LNCaP clone FGC (cell line): ENCODE measurements around the gene SIPA1L3.

Experiments
- DNase-seq: peaks from one replicate; pipeline ENCODE4 v3.0.0-alpha.2; 2011; ENCODE audit warnings: low read depth
- H3K4me3 ChIP-seq: 2 replicates; pipeline ENCODE4 v1.5.1; 2011; ENCODE audit warnings: mild to moderate bottlenecking, low read depth, low read length, control low read depth
- TF ChIP-seq, protein P1 (sequence below): IDR thresholded peaks from 2 replicates; pipeline ENCODE4 v1.5.1; 2012; ENCODE audit warnings: mild to moderate bottlenecking; ENCODE audit not compliant: control insufficient read depth, insufficient read depth; ENCODE audit errors: extremely low read depth

Gene SIPA1L3

DNA sequence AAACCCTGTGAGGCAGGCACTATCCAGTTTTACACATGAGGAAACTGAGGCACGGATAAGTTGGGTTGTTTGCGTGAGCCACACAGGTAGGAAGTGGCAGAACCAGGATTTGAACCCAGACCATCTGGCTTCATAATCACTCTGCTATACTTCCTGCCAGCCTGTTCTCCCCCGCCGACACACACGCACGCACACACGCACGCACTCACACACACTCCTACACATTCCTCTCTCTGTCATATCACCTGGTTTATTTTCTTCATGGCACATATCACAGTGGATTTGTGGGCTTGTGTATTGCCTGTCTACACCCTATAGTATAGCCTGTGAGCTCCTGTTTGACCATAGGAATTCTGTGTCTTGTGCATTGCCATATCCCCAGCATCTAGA lies 140.0 kb downstream of the SIPA1L3 start:
- TF ChIP-seq, protein P1, sequence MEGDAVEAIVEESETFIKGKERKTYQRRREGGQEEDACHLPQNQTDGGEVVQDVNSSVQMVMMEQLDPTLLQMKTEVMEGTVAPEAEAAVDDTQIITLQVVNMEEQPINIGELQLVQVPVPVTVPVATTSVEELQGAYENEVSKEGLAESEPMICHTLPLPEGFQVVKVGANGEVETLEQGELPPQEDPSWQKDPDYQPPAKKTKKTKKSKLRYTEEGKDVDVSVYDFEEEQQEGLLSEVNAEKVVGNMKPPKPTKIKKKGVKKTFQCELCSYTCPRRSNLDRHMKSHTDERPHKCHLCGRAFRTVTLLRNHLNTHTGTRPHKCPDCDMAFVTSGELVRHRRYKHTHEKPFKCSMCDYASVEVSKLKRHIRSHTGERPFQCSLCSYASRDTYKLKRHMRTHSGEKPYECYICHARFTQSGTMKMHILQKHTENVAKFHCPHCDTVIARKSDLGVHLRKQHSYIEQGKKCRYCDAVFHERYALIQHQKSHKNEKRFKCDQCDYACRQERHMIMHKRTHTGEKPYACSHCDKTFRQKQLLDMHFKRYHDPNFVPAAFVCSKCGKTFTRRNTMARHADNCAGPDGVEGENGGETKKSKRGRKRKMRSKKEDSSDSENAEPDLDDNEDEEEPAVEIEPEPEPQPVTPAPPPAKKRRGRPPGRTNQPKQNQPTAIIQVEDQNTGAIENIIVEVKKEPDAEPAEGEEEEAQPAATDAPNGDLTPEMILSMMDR, result no peak
- no peak for DNase-seq
- H3K4me3 ChIP-seq, result no peak overlapping the region

DNA sequence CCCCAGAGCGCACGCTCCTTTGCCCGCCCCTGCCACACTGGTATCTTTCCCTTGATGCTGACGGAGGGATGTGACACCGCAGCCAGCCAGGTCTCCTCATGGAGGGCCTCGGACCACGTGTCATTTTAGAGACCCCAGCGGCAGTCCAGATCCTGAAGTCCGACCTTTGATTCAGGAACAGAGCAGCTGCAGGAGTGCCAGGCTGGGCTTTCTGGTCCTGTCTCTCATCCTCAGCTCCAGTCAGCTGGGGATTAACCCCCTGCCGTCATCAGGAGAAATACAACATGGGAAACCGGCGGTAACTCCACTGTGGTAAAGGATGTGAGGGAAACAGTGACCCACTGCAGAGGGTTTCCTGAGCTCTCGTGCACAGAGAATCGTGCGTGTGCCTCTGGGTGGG lies 140.6 kb downstream of the SIPA1L3 start:
- DNase-seq, result no peak
- TF ChIP-seq, protein P1, result no peak
- no peak overlapping the region for H3K4me3 ChIP-seq

DNA sequence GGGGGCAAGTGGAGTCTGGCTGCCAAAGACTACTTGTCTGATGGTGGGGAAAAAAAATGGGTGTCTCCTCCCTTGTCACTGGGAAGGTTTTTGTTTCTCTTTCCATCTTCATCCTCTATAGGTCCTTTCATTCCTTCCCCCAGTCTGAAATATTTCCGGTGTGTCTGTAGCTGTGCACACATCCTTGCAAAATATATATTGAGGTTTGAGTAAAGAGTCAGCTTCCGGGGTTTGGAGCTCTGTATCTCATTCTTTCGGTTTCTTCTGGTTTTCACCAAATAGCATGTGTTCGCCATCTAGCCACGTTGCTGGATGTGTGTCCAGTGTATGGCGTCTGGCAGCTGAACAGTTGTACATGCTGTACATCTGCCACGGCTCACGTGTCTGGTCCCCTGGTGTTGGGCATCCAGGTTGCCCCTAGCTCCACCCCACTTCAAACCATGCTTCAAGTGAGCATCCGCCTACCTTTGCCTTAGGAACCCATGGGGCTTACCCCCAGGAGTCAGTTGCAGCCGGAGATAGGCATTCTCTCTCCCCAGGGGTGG lies 142.2 kb downstream of the SIPA1L3 start:
- no peak for DNase-seq
- TF ChIP-seq, protein P1, result no peak
- H3K4me3 ChIP-seq, result no peak overlapping the region

DNA sequence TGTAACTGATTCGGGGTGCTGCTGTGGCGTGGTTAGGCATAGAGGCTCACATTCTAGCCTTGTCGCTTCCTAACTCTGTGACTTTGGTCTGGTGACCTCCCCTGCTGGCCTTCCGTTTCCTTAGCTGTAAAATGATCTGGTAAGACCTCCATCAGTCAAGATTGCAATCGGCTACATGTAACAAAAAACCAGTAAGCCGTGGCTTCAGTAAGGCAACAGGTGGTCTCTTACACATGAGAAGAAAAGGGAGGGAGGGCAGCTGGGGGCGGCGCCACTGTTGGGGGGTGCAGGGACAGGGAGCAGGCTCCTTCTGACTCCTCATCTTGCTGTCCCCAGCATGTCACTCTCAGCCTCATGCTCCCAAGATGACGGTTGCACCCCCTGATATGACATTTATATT lies 148.0 kb downstream of the SIPA1L3 start:
- TF ChIP-seq, protein P1, result no peak
- no peak overlapping the region for H3K4me3 ChIP-seq

DNA sequence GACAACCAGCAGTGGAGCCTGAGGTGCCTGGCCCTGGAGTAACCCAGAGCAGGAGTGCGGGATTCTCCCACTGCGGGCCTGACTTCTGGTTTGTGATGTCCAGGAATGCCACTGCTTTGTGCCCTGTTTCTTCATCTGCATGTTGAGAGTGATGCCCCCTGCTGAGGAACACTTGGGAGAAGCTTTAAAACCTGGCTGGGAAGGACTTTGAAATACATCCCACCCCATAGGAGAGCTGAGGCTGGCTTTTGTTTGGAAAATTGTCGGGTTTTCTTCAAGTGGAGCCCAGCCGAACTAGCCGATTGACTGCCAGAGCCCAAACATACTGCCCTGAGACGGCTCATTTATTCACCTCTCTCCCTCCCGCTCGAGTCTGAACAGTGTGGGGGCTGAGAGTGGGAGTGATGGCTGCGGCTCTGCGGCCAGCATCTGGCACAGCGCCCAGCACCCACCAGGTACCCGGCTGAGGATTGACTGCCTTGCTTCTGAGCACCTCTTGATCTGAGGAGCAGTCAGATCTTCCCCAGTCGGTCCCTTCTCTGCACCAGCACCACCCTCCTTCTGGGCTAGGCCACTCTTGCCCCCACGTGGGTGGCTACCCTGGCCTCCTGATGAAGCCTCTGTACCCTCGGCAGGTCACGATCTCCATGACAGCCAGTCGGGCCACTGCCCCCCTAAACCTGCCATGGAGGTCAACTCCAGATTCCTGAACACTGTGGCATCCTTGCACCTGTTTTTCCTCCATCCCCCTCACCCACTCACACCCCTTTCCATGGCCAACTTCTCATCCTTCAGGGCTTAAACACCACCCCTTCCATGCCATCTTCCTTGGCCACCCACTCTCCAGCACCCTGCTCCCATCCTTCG lies 148.9 kb downstream of the SIPA1L3 start:
- TF ChIP-seq, protein P1, result no peak
- no peak overlapping the region for H3K4me3 ChIP-seq
- DNase-seq, result no peak

More for the DNA sequence above, 148.0 kb downstream of the SIPA1L3 start:
- no peak for DNase-seq

DNA sequence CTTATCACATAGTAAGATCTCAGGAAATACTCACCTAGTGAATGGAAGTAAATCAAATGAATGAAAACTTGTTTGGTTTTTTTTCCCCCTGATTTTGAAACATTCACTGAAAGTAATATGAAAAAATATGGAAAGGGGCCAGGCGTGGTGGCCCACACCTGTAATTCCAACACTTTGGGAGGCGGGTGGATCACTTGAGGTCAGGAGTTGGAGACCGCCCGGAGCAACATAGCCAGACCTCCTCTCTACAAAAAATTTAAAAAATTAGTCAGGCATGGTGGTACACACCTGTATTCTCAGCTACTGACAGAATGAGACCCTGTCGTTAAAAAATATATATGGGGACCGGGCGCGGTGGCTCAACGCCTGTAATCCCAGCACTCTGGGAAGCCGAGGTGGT lies 149.6 kb downstream of the SIPA1L3 start:
- TF ChIP-seq, protein P1, result no peak
- DNase-seq, result no peak

More for the DNA sequence above, 149.6 kb downstream of the SIPA1L3 start:
- no peak overlapping the region for H3K4me3 ChIP-seq
